GM23248 (cell line): ENCODE data around the gene STIM2. TPM values are rescaled to one million over a fixed set of nuclear protein-coding genes. Genes with fewer than 3 reads are reported as not detected.

Experiments used
- DNase-seq: peaks from one replicate; pipeline ENCODE4 v3.0.0-alpha.2; 2015
- H2AFZ ChIP-seq: fragments of 200-600 bp; sonication (generic); 2 replicates; pipeline ENCODE4 v1.6.1; 2016; ENCODE audit warnings: antibody characterized with exemption
- H3F3A ChIP-seq: fragments of 200-600 bp; sonication (generic); 2 replicates; pipeline ENCODE4 v1.6.1; 2016; ENCODE audit warnings: mild to moderate bottlenecking, antibody characterized with exemption, mixed run types; ENCODE audit not compliant: insufficient read depth
- H3K27ac ChIP-seq: fragments of 200-600 bp; sonication (generic); 2 replicates; pipeline ENCODE4 v1.5.1; 2016; ENCODE audit warnings: mild to moderate bottlenecking
- H3K27me3 ChIP-seq: fragments of 200-600 bp; sonication (generic); replicated peaks from 2 replicates; pipeline ENCODE4 v1.6.1; 2016; ENCODE audit warnings: mild to moderate bottlenecking; ENCODE audit not compliant: insufficient read depth
- H3K36me3 ChIP-seq: fragments of 200-600 bp; sonication (generic); 2 replicates; pipeline ENCODE4 v1.6.1; 2016; ENCODE audit warnings: low read depth, mild to moderate bottlenecking
- H3K4me1 ChIP-seq: fragments of 200-600 bp; sonication (generic); 2 replicates; pipeline ENCODE4 v1.6.1; 2016; ENCODE audit warnings: mild to moderate bottlenecking; ENCODE audit not compliant: insufficient read depth
- H3K4me2 ChIP-seq: fragments of 200-600 bp; sonication (generic); one replicate; pipeline ENCODE4 v1.6.1; 2016; ENCODE audit warnings: mild to moderate bottlenecking; ENCODE audit not compliant: unreplicated experiment
- H3K4me3 ChIP-seq: fragments of 200-600 bp; sonication (generic); 2 replicates; pipeline ENCODE4 v1.5.1; 2016; ENCODE audit warnings: mild to moderate bottlenecking
- H3K79me2 ChIP-seq: fragments of 200-600 bp; sonication (generic); 2 replicates; pipeline ENCODE4 v1.6.1; 2016; ENCODE audit warnings: mild to moderate bottlenecking; ENCODE audit not compliant: insufficient read depth
- H3K9ac ChIP-seq: fragments of 200-600 bp; sonication (generic); 2 replicates; pipeline ENCODE4 v1.6.1; 2016; ENCODE audit warnings: mild to moderate bottlenecking
- H3K9me2 ChIP-seq: fragments of 200-600 bp; sonication (generic); 2 replicates; pipeline ENCODE4 v1.6.1; 2016; ENCODE audit warnings: mixed run types, mild to moderate bottlenecking, moderate library complexity; ENCODE audit not compliant: insufficient read depth
- H3K9me3 ChIP-seq: fragments of 200-600 bp; sonication (generic); one replicate; pipeline ENCODE4 v1.6.1; 2017; ENCODE audit warnings: low read depth
- H4K20me1 ChIP-seq: fragments of 200-600 bp; sonication (generic); 2 replicates; pipeline ENCODE4 v1.6.0; 2016; ENCODE audit not compliant: insufficient read depth
- EZH2 ChIP-seq: fragments of 200-600 bp; sonication (generic); IDR thresholded peaks from 2 replicates; pipeline ENCODE4 v1.6.1; 2018; ENCODE audit warnings: antibody characterized with exemption, mild to moderate bottlenecking; ENCODE audit not compliant: insufficient read depth, poor library complexity, severe bottlenecking
- EZH2phosphoT487 ChIP-seq: fragments of 200-600 bp; sonication (generic); IDR thresholded peaks from 2 replicates; pipeline ENCODE4 v1.6.1; 2018; ENCODE audit warnings: antibody characterized with exemption, moderate library complexity, mild to moderate bottlenecking, low read depth; ENCODE audit not compliant: insufficient read depth
- WGBS, 2 experiments: methylation state at CpG; one replicate each; pipeline ENCODE4 v1.1.6; 2015 to 2017; ENCODE audit warnings: low lambda C conversion rate in 2 of 2, low coverage in 1 of 2; ENCODE audit errors: missing lambda C conversion rate in 2 of 2; 5-methylcytosine and 5-hydroxymethylcytosine counted together
- in situ Hi-C: fragments of 300-500 bp; cut with MboI; formaldehyde crosslinking; loops from 2 replicates; pipeline ENCODE4 v1.15.0; 2020
- polyA plus RNA-seq: library from polyadenylated mRNA; unstranded; fragments of >200 nt; fragmentation: Nextera tagmentation; extraction: Ambion mirVana; gene quantifications from 2 replicates; pipeline ENCODE4 v1.2.1, GENCODE V29; 2016
- total RNA-seq: library from RNA; depleted of rRNA; stranded (reverse); fragments of >200 nt; shearing (Covaris generic); gene quantifications from 2 replicates; pipeline ENCODE4 v1.2.3, GENCODE V29; 2014

STIM2 gene
- total and polyA plus RNA-seq, 2 experiments from 2014 or later = 10.8 to 13.8 TPM

- no peak overlapping the region for H3K9ac ChIP-seq
- no peak for DNase-seq
- in situ Hi-C loops = loop anchor here (25.0 kb wide), 2 partner anchors 249 to 549 kb away; no protein-coding TSS in a partner anchor
- H3K4me3 ChIP-seq = no peak overlapping the region
- H3K9me2 ChIP-seq = no peaks in the 10 kb centered on the region
- H3K27ac ChIP-seq = no peak overlapping the region
- no peak for TF ChIP-seq EZH2phosphoT487
- TF ChIP-seq EZH2 = no peak
- peaks cover 42% of the 10 kb centered on the region for H3K4me1 ChIP-seq
- no peak overlapping the region for H2AFZ ChIP-seq
- H3K27me3 ChIP-seq = no peaks in the 10 kb centered on the region
- no peaks in the 10 kb centered on the region for H3K9me3 ChIP-seq
- no peaks in the 10 kb centered on the region for H3K79me2 ChIP-seq
- no peaks in the 10 kb centered on the region for H3K36me3 ChIP-seq
- no peak overlapping the region for H3K4me2 ChIP-seq
- 98% methylated on average over 3 of the region's 3 CpGs for WGBS, 2 experiments
- peaks cover 27% of the 10 kb centered on the region for H3F3A ChIP-seq
- H4K20me1 ChIP-seq = no peaks in the 10 kb centered on the region
These were observed 150.8 kb downstream of the STIM2 start for GRCh38 chr4:27011401-27011800.

GRCh38 chr4:27013012-27013411 lies 152.4 kb downstream of the STIM2 start:
- H3K27me3 ChIP-seq = no peaks in the 10 kb centered on the region
- H3K4me2 ChIP-seq = no peak overlapping the region
- no peaks in the 10 kb centered on the region for H3K9me2 ChIP-seq
- H3K36me3 ChIP-seq = no peaks in the 10 kb centered on the region
- H3F3A ChIP-seq = peaks cover 17% of the 10 kb centered on the region
- WGBS, 2 experiments = 95 to 97% methylated on average over 4 of the region's 4 CpGs
- H3K79me2 ChIP-seq = no peaks in the 10 kb centered on the region
- no peaks in the 10 kb centered on the region for H3K9me3 ChIP-seq
- H3K9ac ChIP-seq = no peak overlapping the region
- TF ChIP-seq EZH2 = no peak
- no peak for TF ChIP-seq EZH2phosphoT487
- in situ Hi-C loops = loop anchor here (25.0 kb wide), 2 partner anchors 251 to 551 kb away; no protein-coding TSS in a partner anchor
- DNase-seq = no peak
- H4K20me1 ChIP-seq = no peaks in the 10 kb centered on the region
- peaks cover 34% of the 10 kb centered on the region for H3K4me1 ChIP-seq
- no peak overlapping the region for H3K27ac ChIP-seq
- no peak overlapping the region for H2AFZ ChIP-seq
- no peak overlapping the region for H3K4me3 ChIP-seq

GRCh38 chr4:27016551-27016950 lies 155.9 kb downstream of the STIM2 start:
- DNase-seq = peak; percentile 37
- 0 out of 2 replicates have a peak, but pooled peaks cover 8% of the 10 kb centered on the region for H3K36me3 ChIP-seq
- in situ Hi-C loops = loop anchor here (25.0 kb wide), 2 partner anchors 254 to 554 kb away; no protein-coding TSS in a partner anchor
- no peaks in the 10 kb centered on the region for H3K79me2 ChIP-seq
- H3K27me3 ChIP-seq = no peaks in the 10 kb centered on the region
- H3K9ac ChIP-seq = no peak overlapping the region
- no peaks in the 10 kb centered on the region for H3K9me3 ChIP-seq
- H2AFZ ChIP-seq = no peak overlapping the region
- peaks cover 10% of the 10 kb centered on the region for H3F3A ChIP-seq
- peak overlapping the region; percentile 28 for H3K4me2 ChIP-seq
- peaks cover 11% of the 10 kb centered on the region for H3K4me1 ChIP-seq
- TF ChIP-seq EZH2phosphoT487 = no peak
- TF ChIP-seq EZH2 = no peak
- no peaks in the 10 kb centered on the region for H3K9me2 ChIP-seq
- H4K20me1 ChIP-seq = no peaks in the 10 kb centered on the region
- H3K4me3 ChIP-seq = no peak overlapping the region
- H3K27ac ChIP-seq = no peak overlapping the region
- WGBS, 2 experiments = 63 to 75% methylated on average over 3 of the region's 3 CpGs

- TF ChIP-seq EZH2 (no peak), EZH2phosphoT487 (no peak)
- H3K27me3 ChIP-seq = no peaks in the 10 kb centered on the region
- no peak overlapping the region for H3K4me3 ChIP-seq
- H4K20me1 ChIP-seq = no peaks in the 10 kb centered on the region
- H3K9me2 ChIP-seq = no peaks in the 10 kb centered on the region
- no peak overlapping the region for H3K4me2 ChIP-seq
- no peak overlapping the region for H3K9ac ChIP-seq
- in situ Hi-C loops = loop anchor here (25.0 kb wide), 2 partner anchors 255 to 555 kb away; no protein-coding TSS in a partner anchor
- H2AFZ ChIP-seq = no peak overlapping the region
- no peak overlapping the region for H3K27ac ChIP-seq
- 0 out of 2 replicates have a peak, but pooled peaks cover 9% of the 10 kb centered on the region for H3K36me3 ChIP-seq
- H3F3A ChIP-seq = peaks cover 10% of the 10 kb centered on the region
- H3K79me2 ChIP-seq = no peaks in the 10 kb centered on the region
- DNase-seq = no peak
- peaks cover 11% of the 10 kb centered on the region for H3K4me1 ChIP-seq
- 95 to 99% methylated on average over 12 of the region's 12 CpGs for WGBS, 2 experiments
- no peaks in the 10 kb centered on the region for H3K9me3 ChIP-seq
These were observed 157.0 kb downstream of the STIM2 start for GRCh38 chr4:27017623-27018022.

- peaks cover 11% of the 10 kb centered on the region for H3K4me1 ChIP-seq
- H3K9me2 ChIP-seq = no peaks in the 10 kb centered on the region
- in situ Hi-C loops = loop anchor here (25.0 kb wide), 2 partner anchors 256 to 556 kb away; no protein-coding TSS in a partner anchor
- no peak overlapping the region for H3K4me2 ChIP-seq
- 78 to 96% methylated on average over 5 of the region's 5 CpGs for WGBS, 2 experiments
- H2AFZ ChIP-seq = no peak overlapping the region
- no peak for TF ChIP-seq EZH2phosphoT487
- TF ChIP-seq EZH2 = no peak
- H3K9ac ChIP-seq = no peak overlapping the region
- peaks cover 10% of the 10 kb centered on the region for H3F3A ChIP-seq
- no peak overlapping the region for H3K27ac ChIP-seq
- H3K27me3 ChIP-seq = no peaks in the 10 kb centered on the region
- no peaks in the 10 kb centered on the region for H4K20me1 ChIP-seq
- no peak overlapping the region for H3K4me3 ChIP-seq
- no peaks in the 10 kb centered on the region for H3K9me3 ChIP-seq
- peaks cover 13% of the 10 kb centered on the region; the same call in 1 of the 2 replicates for H3K36me3 ChIP-seq
- no peaks in the 10 kb centered on the region for H3K79me2 ChIP-seq
- no peak for DNase-seq
These were observed 157.4 kb downstream of the STIM2 start for GRCh38 chr4:27018076-27018475.
